Fibroblast of pulmonary artery (primary cell): ENCODE measurements around the gene SCAP.
"Not testable (repeated sequence)": the region's sequence is repeated elsewhere in the genome, so short reads cannot be mapped to it uniquely, and the experiment has no call there.

Experiments
- DNase-seq: peaks from one replicate; pipeline ENCODE4 v3.0.0-alpha.2; 2010; ENCODE audit warnings: low read depth
- H3K4me3 ChIP-seq: replicated peaks from 2 replicates; pipeline ENCODE4 v1.5.1; 2011; ENCODE audit warnings: low read depth, mild to moderate bottlenecking, control low read depth, low read length, moderate library complexity
- CTCF ChIP-seq: IDR thresholded peaks from 2 replicates; pipeline ENCODE4 v1.5.1; 2011; ENCODE audit warnings: mild to moderate bottlenecking, control low read depth, low read length, inconsistent platforms; ENCODE audit errors: missing control alignments

Gene SCAP

GRCh38 chr3:47374587-47374986, 101.2 kb downstream of the SCAP start:
- H3K4me3 ChIP-seq = no peak overlapping the region
- no peak for TF ChIP-seq CTCF
- no peak for DNase-seq

- H3K4me3 ChIP-seq = no peak overlapping the region
- peak; percentile 19 for TF ChIP-seq CTCF
- DNase-seq = peak; percentile 22
Observed at GRCh38 chr3:47370887-47371697, 104.6 kb downstream of the SCAP start.

- not testable (repeated sequence) for DNase-seq, H3K4me3 ChIP-seq
Observed at GRCh38 chr3:47370020-47370419, 105.7 kb downstream of the SCAP start.

DNA sequence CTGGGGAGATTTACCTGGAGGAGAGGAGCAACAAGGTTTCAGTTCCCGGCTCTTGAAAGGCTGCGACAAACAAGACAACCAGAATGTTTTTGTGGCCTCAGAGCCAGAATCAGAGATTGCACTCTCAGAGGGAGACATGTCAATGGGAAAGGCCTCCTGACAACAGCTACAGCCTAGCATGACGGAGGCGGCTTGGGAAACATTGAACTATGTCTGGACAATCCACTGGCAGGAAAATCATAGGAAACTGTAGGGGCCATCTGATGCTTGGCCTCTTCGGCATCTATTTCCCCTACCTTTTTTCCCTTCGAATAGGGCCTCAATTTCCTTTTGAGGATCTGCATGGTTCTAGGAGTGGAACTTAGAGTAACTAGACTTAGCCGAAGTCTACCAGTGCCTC, 108.1 kb downstream of the SCAP start:
- no peak overlapping the region for H3K4me3 ChIP-seq
- DNase-seq = no peak
- no peak for TF ChIP-seq CTCF

- DNase-seq = no peak
- H3K4me3 ChIP-seq = no peak overlapping the region
- TF ChIP-seq CTCF = no peak
Observed at GRCh38 chr3:47366833-47367232, 108.9 kb downstream of the SCAP start.

DNA sequence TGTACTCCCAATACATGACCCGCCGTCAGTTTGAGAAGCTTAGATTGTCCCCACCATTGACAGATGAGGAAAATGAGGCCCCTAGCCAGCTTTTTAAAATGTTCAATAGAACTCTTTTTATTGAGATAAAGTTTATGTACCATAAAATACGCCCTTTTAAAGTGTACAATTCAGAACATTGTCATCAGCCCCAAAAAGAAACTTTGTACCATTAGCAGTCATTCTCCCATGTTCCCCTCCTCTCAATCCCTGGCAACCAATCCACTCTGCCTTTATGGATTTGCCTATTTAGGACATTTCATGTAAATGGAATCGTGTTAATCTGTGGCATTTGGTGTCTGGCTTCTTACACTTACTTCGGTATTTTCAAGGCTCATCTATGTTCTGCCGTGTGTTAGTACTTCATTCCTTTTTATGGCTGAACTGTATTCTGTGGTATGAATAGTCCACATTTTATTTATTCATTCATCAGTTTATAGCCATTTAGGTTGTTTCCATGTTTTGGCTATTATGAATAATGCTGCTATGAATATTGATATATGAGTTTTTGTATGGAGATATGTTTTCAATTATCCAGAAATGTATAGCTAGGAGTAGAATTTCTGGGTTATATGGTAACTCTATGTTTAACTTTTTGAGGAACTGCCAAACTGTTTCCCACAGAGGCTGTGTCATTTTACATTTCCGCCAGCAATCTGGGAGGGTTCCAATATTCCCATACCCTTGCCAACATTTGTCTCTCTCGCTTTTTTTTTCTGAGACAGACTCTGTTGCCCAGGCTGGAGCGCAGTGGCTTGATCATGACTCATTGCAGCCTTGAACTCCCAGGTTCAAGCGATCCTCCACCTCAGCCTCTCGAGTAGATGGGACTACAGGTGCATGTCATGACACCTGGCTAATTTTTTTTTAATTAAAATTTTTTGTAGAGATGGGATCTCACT, 110.3 kb downstream of the SCAP start:
- no peak overlapping the region for H3K4me3 ChIP-seq
- TF ChIP-seq CTCF = no peak
- peak; percentile 83 for DNase-seq
